ENCODE data around the gene LGI4. TPM values are rescaled to one million over a fixed set of nuclear protein-coding genes. Genes with fewer than 3 reads are reported as not detected.

Gene LGI4
- total RNA-seq: not detected in 2 replicates

DNA sequence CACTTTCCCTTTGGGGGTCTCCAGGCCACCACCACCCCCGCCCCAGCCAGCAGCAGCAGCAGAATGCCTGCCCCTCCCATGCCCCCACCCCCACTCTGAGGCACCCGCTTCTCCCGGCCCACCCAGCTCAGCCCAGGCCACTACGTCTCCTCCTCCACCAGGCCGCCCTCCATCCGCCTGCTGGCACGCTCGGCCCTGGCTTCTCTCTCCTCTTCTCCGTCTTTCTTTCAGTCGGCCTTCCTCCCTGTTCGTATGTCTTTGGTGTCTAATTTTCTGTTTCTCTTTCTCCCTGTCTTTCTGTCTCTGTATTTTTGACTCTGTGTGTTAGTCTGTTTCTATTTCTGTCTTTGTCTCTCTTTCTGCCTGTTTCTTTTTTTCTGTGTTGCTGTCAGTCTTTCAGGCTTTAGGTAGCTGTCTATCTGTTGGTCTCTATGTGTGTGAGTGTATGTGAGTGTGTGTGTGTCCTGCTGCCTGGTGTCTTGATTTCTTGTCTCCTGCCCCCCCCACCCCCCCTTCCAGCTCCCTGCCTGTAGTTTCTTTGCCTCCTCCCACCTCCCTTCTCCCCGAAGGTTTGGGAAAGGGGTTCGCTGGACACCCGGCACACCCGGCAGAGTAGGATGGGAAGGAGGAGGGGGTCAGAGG, at the start of gene LGI4:
LGI4 (minus strand) TSS at position 459 of the 642 bp plus-strand sequence; CDS start at position 80, 379 bp downstream.
- DNase-seq (ENCODE audit: low read depth, low spot score): no peak

DNA sequence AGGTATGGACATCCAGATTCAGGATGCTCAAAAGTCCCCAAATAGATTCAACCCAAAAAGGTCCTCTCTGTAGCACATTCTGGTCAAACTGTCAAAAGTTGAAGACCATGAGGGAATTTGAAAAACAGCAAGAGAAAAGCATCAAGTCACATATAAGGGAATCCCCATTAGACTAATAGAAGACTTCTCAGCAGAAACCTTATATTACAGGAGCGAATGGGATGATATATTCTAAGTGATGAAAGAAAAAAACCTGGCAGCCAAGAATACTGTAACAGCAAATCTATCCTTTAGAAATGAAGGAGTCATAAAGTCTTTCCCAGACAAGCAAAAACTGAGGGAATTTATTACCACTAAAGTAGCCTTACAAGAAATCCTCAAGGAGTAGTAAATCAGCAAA, 49.4 kb upstream of the LGI4 start:
- no peak for DNase-seq (ENCODE audit: low read depth, low spot score)

DNA sequence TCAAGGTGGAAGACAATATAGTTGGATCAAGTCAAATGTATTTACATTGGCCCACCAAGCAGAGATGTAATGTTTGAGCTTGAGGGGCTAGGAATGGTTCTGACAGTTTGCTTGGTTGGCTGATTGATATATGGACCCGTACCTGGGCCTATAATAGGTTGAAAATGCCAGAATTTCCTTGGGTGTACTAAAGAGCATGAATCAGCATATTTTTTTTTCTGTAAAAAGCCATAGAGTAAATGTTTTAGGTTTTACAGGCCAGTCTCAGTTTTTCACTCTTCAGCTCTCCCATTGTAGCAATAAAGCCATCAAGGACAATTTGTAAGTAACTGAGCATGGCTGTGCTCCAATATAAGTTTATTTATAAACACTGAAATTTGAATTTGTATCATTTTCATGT, 46.5 kb upstream of the LGI4 start:
- no peak for DNase-seq (ENCODE audit: low read depth, low spot score)

DNA sequence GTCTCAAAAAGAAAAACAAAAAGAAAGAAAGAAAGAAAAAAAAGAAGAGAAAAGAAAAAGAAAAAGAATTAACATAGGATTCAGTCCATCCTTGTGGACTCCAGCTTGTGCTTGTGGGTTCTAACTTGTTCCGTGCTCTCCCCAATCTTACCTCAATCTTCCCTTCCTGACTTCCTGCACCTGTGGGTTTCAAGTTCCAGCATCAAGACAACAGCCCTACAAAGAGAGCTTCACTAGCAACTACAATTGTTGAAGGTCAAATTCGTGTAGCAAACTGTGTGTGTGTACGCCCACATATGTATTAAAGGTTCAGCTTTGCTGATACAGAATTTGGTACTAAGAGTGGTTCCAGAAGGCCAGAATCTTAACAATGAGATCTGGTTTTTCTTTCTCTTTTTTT, 45.0 kb upstream of the LGI4 start:
- no peak for DNase-seq (ENCODE audit: low read depth, low spot score)

- DNase-seq (ENCODE audit: low read depth, low spot score): no peak
These were observed 43.8 kb upstream of the LGI4 start for GRCh38 chr19:35178701-35179100.

GRCh38 chr19:35177377-35178274, 42.8 kb upstream of the LGI4 start:
- no peak for DNase-seq (ENCODE audit: low read depth, low spot score)

GRCh38 chr19:35176181-35176570, 41.3 kb upstream of the LGI4 start:
- no peak for DNase-seq (ENCODE audit: low read depth, low spot score)

- no peak for DNase-seq (ENCODE audit: low read depth, low spot score)
These were observed 39.4 kb upstream of the LGI4 start for GRCh38 chr19:35174226-35174625.

- DNase-seq (ENCODE audit: low read depth, low spot score): no peak
These were observed 36.9 kb upstream of the LGI4 start for GRCh38 chr19:35171730-35172129.

DNA sequence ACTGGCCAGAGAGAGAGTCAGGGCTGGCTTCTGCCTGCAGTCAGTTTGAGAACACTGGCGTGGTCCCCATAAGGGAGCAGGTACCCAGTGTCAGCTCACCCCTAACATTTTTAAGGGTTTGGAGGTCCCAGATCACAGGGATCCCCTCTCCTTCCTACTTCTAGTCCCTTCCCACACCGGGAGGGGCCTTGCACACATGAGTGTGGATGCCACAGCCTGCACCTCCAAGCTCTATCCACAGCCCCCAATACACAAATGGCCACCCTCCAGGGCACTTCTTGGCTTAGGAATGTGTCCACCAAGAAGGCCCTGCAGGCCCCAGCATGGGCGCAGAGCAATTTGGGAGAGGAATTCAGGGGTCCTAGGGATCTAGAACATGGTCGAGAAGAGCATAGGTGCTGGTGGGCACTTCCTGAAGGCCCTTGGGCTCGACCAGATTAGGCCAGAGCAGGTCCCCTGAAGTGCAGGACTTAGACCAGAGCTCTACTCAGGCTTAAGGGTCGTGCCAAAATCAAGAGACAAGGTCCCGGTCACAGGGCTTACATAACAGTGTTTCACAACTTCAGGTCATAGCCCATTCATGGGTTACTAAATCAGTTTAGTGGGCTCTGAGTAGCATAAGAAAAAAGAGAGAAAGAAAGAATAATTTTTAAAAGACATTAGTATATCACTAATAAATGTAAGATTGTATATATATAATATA, 35.7 kb upstream of the LGI4 start:
- DNase-seq (ENCODE audit: low read depth, low spot score): no peak

DNA sequence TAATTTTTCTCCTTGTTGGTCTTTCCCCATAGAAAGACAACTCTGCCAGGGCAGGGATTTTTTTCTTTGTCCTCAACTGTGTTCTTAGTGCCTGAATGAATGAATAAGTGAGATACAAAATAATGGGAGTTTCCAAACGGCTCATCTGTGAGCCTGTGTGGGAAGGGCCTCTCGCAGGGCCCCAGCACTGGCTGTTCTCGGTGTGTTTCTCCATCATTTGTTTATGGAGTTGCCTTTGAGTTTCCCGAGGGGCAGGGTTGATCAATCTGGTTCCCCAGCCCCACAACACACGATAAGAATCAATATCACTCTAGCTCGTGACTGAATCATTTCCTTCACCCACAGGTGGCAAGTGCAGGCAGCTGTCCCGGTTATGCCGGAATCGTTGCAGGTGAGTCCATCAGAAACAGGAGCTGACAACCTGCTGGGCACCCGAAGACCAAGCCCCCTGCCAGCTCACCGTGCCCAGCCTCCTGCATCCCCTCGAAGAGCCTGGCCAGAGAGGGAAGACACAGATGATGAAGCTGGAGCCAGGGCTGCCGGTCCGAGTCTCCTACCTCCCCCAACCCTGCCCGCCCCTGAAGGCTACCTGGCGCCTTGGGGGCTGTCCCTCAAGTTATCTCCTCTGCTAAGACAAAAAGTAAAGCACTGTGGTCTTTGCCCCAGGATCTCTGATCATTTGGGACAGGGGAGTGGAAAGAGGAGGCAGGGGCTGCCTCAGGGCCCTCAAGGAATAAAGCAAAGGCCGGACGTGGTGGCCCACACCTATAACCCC, 34.5 kb upstream of the LGI4 start:
- DNase-seq (ENCODE audit: low read depth, low spot score): no peak

DNA sequence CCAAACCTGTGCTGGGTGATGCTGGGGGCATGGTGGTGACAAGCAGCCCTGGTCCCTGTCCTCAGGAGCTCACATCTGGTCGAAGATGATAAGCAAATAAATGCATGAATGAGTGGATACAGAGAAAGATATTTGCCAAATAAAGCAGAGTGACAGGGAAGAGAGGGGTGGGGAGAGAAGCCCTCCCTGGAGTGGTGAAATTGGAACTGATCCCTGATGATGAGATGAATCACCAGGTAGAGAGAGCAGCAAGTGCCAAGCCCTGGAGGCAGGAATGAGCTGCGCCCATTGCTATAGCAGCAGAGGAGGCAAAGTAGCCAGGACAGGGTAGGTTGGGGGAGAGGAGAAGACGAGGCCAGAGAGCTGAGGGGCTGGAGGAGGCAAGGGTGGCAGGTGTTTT, 33.3 kb upstream of the LGI4 start:
- DNase-seq (ENCODE audit: low read depth, low spot score): no peak

- no peak for DNase-seq (ENCODE audit: low read depth, low spot score)
These were observed 32.6 kb upstream of the LGI4 start for GRCh38 chr19:35167251-35168119.

DNA sequence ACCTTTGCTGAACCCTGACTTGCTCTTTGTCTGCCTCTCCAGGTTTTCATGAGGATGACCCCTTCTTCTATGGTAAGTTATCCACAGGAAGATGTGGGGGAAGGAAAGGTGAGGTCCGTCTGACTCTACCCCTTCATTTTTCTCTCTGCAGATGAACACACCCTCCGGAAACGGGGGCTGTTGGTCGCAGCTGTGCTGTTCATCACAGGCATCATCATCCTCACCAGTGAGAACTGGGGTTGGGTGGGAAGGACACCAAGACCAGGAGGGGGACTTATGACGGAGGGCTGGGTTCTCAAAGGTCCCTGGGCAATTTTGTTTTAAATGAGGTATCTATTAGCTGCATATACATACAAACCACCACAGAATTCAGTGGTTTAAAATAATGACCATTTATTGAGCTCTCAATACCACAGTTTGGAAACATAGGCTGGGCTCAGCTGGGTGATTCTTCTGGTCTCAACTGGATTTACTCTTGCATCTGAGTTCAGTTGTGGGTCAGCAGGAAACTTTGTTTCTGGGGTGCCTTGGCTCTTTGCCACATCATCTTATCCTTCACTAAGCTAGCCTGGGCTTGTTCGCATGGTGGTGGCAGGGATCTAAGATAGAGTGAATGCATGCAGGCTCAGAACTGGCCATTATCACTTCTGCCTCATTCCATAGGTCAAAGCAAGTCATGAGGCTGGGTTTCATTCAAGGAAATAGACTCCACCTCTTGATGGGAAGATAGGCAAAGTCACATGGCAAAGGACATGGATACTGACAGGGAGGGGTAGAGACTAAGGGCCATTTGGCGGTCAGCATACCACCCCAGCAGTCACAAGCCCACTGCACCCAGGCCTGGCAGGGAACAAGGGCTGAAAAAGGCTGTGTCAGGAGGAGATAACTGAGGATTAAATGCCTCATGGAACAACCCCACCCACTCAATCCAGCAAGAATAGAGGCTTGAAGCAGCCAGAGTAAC, 31.5 kb upstream of the LGI4 start:
- no peak for DNase-seq (ENCODE audit: low read depth, low spot score)

DNA sequence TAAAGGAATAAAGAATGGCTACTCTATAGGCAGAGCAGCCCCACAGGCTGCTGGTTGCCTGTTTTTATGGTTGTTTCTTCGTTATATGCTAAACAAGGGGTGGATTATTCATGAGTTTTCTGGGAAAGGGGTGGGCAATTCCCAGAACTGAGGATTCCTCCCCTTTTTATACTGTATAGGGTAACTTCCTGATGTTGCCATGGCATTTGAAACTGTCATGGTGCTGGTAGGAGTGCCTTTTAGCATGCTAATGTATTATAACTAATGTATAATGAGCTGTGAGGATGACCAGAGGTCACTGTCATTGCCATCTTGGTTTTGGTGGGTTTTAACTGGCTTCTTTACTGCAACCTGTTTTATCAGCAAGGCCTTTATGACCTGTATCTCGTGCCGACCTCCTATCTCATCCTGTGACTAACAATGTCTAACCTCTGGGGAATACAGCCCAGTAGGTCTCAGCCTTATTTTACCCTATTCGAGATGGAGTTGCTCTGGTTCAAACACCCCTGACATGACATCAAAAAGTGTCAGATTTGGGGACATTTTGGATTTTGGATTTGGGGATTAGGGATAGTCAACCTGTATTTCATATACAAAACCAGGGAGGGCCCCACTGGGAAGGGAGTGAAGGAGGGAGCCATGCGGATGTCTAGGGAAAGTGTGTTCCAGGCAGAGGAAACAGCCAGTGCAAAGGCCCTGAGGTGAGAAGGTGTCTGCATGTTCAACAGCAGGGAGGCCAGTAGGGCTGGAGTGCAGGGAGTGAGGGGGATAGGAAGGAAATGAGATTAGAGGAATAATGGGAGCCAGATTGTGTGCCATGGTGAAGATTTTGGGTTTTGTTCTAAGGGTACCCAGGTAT, 30.6 kb upstream of the LGI4 start:
- DNase-seq (ENCODE audit: low read depth, low spot score): no peak

- DNase-seq (ENCODE audit: low read depth, low spot score): no peak
These were observed 29.6 kb upstream of the LGI4 start for GRCh38 chr19:35164418-35164817.

DNA sequence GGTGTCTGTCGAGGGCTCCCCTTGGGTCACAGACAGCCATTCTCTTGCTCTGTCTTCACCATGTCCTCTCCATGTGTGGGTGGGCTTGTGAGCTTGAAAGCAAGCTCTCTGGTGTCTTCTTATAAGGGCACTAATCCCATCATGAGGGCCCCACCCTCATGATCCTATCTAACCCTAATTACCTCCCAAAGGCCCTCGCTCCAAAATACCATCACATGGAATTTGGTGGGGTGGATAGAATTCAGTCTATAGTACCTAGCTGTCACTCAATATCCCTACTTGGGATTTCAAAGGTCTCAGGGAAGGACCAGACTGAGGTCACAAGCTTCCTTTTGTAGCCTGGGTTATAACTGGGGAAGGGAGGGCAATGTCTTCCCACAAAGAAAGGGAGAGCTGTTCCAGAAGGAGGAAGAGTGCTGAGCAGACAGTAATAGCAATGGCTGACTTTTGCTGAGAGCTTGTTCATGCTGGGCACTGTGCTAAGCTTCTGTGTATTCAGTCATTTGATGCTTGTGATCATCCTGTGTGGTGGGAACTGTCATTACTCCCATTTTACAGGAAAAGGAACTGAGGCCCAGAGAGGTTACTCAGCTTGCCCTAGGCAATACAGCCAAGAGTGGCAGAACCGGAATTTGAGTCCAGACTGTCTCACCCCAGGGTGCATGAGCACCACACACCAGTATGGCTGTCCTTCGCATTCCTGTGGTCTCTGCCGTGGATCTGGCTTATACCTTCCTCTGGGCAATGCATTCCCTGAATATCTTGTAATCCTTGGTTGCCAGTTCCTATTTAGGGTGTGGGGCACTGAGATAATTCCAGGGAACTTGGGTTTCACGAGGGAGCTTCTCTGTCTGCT, 27.8 kb upstream of the LGI4 start:
- no peak for DNase-seq (ENCODE audit: low read depth, low spot score)

DNA sequence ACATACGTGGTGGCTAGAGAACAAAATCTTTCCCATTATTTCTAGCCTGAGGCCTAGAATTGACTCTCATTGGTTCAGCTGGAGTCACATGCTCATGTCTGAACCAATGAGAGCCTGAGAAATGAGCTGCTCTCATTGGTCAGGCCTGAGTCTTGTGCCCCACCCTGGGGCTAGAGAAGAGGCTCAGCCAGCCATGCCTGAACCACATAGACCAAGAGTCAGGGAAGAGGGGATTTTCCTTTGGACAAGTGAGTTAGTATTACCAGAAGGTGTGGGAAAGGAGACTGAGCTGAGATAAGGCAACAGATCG, 26.5 kb upstream of the LGI4 start:
- DNase-seq (ENCODE audit: low read depth, low spot score): no peak
